Measurements from ENCODE around the gene NTNG2. TPM values are rescaled to one million over a fixed set of nuclear protein-coding genes. Genes with fewer than 3 reads are reported as not detected.
A peak's percentile ranks its signal among the peaks of the same experiment; 100 is the strongest.

The NTNG2 gene
- total RNA-seq, 2 donors from 2014 or later: 0.26 to 2.0 TPM

DNA sequence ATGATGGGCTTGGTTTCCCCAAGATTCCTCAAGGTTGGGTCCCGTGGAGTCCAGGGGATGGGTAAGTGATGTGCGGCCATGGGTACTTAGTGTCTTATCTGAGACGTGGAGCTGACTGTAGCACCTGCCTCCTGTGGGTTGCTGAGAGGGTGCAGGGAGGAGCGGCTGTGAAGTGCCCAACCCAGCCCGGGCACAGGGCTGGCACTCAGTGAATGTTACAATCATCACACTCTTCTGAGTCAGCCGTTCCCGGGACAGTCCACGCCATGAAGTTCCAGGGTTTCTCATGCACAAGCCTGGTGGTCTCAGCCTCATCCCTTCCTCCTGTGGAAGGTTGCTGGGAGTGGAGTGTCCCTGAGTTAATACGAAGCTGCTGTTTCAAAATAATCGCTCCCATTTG, 29.1 kb downstream of the NTNG2 start:
- Histone ChIP-seq H3K4me3 (no peak overlapping the region), H3K4me1 (peaks cover 5% of the 10 kb centered on the region), H3K27me3 (no peaks in the 10 kb centered on the region), H3K36me3 (replicated peaks in 1 of 2; ENCODE audit: insufficient read depth in 1 of 2, low read depth in 2 of 2) (no peaks in the 10 kb centered on the region), H3K27ac (no peak overlapping the region), H3K9me3 (no peaks in the 10 kb centered on the region)
- DNase-seq: no peak
- ATAC-seq: no peak
- WGBS, 2 donors: 64 to 73% methylated on average over 8 to 10 of the region's 10 CpGs
- TF ChIP-seq, protein P1, sequence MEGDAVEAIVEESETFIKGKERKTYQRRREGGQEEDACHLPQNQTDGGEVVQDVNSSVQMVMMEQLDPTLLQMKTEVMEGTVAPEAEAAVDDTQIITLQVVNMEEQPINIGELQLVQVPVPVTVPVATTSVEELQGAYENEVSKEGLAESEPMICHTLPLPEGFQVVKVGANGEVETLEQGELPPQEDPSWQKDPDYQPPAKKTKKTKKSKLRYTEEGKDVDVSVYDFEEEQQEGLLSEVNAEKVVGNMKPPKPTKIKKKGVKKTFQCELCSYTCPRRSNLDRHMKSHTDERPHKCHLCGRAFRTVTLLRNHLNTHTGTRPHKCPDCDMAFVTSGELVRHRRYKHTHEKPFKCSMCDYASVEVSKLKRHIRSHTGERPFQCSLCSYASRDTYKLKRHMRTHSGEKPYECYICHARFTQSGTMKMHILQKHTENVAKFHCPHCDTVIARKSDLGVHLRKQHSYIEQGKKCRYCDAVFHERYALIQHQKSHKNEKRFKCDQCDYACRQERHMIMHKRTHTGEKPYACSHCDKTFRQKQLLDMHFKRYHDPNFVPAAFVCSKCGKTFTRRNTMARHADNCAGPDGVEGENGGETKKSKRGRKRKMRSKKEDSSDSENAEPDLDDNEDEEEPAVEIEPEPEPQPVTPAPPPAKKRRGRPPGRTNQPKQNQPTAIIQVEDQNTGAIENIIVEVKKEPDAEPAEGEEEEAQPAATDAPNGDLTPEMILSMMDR (IDR thresholded peaks at IDR 0.05): no peak
- TF ChIP-seq POLR2A (IDR thresholded peaks at IDR 0.05): no peak
- intact Hi-C loops (cut with DNase I): no loop called here

DNA sequence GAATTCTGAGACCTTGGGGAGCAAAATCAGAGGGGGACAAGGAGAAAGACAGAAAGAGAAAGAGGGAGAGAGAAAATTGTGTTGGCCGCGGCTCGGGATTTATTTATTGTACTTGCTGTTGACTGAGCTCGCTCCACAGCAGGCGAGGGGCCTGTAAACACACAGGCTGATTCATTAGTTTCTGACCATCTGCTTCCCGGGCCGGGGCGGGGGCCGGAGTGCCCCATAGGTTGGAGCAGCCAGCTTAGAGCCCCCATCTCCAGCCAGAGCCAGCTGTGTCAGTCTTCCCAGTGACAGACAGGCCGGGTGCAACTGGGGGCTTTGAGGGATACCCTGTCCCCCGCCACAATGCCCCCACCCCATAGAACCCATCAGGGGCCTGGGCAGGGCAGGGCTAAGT, 30.9 kb downstream of the NTNG2 start:
- Histone ChIP-seq H3K4me3 (no peak overlapping the region), H3K4me1 (no peaks in the 10 kb centered on the region), H3K36me3 (replicated peaks in 1 of 2; ENCODE audit: insufficient read depth in 1 of 2, low read depth in 2 of 2) (no peaks in the 10 kb centered on the region), H3K27me3 (no peaks in the 10 kb centered on the region), H3K9me3 (no peaks in the 10 kb centered on the region), H3K27ac (no peak overlapping the region)
- DNase-seq (peak in 1 of 4 donors; percentile 13), ATAC-seq (no peak)
- TF ChIP-seq, protein P1 (IDR thresholded peaks at IDR 0.05): no peak
- TF ChIP-seq POLR2A (IDR thresholded peaks at IDR 0.05): no peak
- WGBS, 2 donors: 55 to 57% methylated on average over 10 of the region's 11 CpGs
- intact Hi-C loops (cut with DNase I): no loop called here

DNA sequence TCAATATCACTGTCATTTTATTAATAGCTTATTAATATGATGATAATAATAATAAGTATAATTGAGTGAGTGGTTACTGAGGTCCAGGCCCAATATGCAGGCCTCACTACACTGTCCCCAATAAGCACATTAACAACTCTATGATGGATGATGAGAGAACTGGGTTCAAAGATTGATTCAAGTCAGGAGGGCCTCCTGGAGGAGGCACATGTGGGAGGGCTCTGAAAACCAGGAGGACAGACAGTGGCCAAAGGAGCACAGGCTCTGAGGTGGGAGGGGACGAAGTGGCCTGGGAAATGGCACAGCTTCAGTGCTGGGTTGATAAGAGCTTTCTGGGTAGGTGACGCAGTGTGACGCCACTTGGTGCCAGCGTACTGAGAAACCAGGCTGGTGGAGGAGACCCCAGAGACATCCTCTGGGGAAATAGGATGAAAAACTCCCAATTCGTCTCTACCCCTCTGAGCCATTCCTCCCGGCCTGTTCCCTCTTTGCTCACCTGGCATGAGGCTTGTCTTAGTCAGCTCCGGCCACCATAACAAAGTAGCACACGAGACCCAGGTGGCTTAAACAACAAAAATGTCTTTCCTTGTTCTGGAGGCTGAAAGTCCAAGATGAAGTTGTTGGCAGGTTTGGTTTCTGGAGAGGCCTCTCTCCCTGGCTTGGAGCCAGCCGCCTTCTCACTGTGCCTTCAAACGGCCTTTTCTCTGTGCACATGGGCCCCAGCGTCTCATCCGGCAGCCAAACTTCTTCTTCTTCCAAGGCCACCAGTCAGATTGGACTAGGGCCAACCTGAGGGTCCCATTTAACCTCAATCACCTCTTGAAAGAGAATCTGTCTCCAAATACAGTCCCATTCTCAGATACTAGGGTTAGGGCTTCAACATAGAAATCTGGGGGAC, 31.6 kb downstream of the NTNG2 start:
- Histone ChIP-seq H3K4me1 (no peaks in the 10 kb centered on the region), H3K27me3 (no peaks in the 10 kb centered on the region), H3K36me3 (replicated peaks in 1 of 2; ENCODE audit: insufficient read depth in 1 of 2, low read depth in 2 of 2) (no peaks in the 10 kb centered on the region), H3K27ac (no peak overlapping the region), H3K9me3 (no peaks in the 10 kb centered on the region), H3K4me3 (no peak overlapping the region)
- 79 to 87% methylated on average over 11 to 12 of the region's 12 CpGs for WGBS, 2 donors
- TF ChIP-seq, protein P1 (IDR thresholded peaks at IDR 0.05): no peak
- TF ChIP-seq POLR2A (IDR thresholded peaks at IDR 0.05): no peak
- intact Hi-C loops (cut with DNase I): no loop called here
- DNase-seq: no peak
- ATAC-seq: peak; percentile 9

DNA sequence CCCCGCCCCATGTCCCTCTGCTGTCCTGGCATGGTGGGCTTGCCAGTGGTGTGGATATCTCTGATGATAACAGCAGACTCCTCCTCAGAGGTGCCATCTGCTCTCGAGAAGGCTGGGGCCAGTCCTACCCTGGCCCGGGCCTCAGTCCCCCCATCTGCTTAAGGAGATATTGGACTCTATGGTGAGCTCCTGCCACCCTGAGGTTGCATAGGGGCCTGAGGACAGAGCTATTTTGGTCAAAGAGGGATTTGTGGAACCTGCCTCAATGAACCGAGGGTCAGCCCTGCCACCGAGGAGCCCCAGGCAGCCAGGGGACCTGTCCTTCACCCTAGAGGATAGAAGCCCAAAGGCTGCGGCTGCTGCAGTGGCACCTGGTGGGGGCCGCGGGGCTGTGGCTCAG, 32.6 kb downstream of the NTNG2 start:
- intact Hi-C loops (cut with DNase I): no loop called here
- H3K4me1 ChIP-seq: no peaks in the 10 kb centered on the region
- H3K9me3 ChIP-seq: no peaks in the 10 kb centered on the region
- no peak for DNase-seq
- TF ChIP-seq, protein P1 (IDR thresholded peaks at IDR 0.05): no peak
- TF ChIP-seq POLR2A (IDR thresholded peaks at IDR 0.05): no peak
- H3K27ac ChIP-seq: no peak overlapping the region
- H3K36me3 ChIP-seq (replicated peaks in 1 of 2; ENCODE audit: insufficient read depth in 1 of 2, low read depth in 2 of 2): no peaks in the 10 kb centered on the region
- no peak for ATAC-seq
- no peak overlapping the region for H3K4me3 ChIP-seq
- H3K27me3 ChIP-seq: no peaks in the 10 kb centered on the region
- WGBS, 2 donors: 80 to 88% methylated on average over 1 to 8 of the region's 8 CpGs

DNA sequence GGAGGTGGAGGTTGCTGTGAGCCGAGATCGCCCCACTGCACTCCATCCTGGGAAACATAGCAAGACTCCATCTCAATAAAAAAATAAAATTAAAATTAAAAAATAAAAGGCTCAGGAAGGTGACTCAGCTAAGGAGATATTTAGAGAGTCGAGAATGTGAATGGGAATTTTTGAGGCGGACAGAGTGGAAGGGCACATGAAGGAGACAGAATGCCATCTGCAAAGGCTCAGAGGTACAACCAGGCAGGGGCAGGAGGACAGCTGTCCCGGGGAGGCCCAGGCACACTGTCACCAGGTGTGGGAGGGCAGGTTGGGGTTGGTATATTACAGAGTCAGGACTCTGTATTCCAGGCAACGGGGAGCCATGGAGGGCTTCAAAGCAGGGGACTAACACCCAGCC, 35.5 kb downstream of the NTNG2 start:
- no peak for TF ChIP-seq POLR2A (IDR thresholded peaks at IDR 0.05)
- TF ChIP-seq, protein P1 (IDR thresholded peaks at IDR 0.05): no peak
- no peaks in the 10 kb centered on the region for H3K9me3 ChIP-seq
- no peak overlapping the region for H3K4me3 ChIP-seq
- ATAC-seq (no peak), DNase-seq (no peak)
- 80 to 88% methylated on average over 6 of the region's 6 CpGs for WGBS, 2 donors
- no peaks in the 10 kb centered on the region for H3K36me3 ChIP-seq (replicated peaks in 1 of 2; ENCODE audit: insufficient read depth in 1 of 2, low read depth in 2 of 2)
- no peak overlapping the region for H3K27ac ChIP-seq
- H3K27me3 ChIP-seq: peaks cover 0 to 6% of the 10 kb centered on the region in 2 donors
- peaks cover 16% of the 10 kb centered on the region for H3K4me1 ChIP-seq
- intact Hi-C loops (cut with DNase I): no loop called here

Data from body of pancreas (tissue), 4 donors.